ENCODE data around the gene ZNF528. TPM values are rescaled to one million over a fixed set of nuclear protein-coding genes. Genes with fewer than 3 reads are reported as not detected.

ZNF528 gene
- 10 to 100 TPM; 27.4 to 29.6 (median 29.6) TPM for polyA plus RNA-seq (ENCODE audit: insufficient read length in 3 of 3)

DNA sequence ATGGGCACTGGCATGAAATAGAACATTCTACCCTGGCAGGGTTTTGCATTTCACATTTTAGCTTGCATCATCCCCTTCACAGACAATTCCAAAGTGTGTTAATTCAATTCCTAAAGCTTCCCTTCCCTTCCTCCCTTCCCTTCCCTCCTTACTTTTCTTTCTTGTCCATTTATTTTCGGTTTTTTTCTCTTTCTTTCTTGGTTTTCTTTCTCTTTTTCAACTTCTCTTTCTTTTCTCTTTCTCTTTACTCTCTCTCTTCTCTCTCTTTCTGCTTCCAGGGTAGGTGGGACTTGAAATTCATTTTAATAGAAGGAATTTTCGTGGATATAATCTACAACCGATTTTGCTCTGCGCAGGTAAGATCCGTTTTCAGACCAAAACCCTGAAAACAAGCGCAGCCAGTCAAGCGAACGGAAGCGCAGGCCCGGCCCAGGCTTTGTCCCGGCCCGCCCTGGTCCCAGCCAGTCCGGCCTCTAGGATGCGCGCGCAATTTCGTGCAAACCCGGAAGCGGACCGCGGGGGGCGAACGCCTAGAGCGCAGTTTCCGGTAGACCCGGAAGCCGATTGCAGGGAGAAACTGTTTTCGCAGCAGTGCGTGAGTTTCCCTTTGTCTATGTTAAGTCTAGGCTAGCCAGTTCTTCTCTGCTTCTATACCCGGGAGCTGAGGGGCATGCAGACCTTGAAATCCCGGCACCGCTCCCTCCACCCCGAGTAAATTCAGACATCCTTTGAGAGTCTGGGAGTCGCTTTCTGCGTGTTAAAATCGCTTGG lies at the start of gene ZNF528:
TSS of gene ZNF528 (plus strand) at position 540 of the 771 bp plus-strand sequence. CDS start 4,165 bp downstream, outside the sequence.
- peak; percentile 76 to 95 (median 89) for DNase-seq (ENCODE audit: low read depth in 3 of 3, low spot score in 2 of 3)

DNA sequence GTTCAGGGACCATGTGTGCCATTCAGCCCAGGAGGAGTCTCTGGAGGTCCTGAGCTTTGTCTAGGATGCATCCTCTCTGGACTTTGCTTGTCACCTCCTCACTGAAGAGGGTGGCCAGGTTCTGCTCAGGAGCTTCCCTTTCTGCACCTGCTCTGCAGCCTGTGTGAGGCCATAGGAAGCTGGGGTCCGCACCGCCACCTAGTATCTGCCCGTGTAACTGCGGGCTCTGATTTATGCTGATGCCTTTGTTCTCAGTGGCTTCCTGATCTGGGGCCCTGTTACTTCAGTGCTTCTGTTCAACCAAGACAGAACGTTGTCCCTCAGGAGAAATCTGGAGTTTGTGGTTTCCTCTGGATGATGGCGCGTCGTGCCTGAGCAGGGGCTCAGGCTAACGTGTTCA lies 46.1 kb upstream of the ZNF528 start:
- DNase-seq (ENCODE audit: low read depth in 3 of 3, low spot score in 2 of 3) = no peak

DNA sequence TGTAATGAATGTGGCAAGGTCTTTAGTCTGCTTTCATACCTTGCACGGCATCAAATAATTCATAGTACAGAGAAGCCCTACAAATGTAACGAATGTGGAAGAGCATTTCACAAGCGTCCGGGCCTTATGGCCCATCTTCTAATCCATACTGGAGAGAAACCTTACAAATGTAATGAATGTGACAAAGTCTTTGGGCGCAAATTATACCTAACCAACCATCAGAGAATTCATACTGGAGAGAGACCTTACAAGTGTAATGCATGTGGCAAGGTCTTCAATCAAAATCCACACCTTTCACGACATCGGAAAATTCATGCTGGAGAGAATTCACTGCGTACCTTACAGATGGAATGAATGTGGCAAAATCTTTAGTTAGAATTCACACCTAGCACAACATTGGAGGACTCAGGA lies 31.2 kb upstream of the ZNF528 start:
- no peak for DNase-seq (ENCODE audit: low read depth in 3 of 3, low spot score in 2 of 3)

DNA sequence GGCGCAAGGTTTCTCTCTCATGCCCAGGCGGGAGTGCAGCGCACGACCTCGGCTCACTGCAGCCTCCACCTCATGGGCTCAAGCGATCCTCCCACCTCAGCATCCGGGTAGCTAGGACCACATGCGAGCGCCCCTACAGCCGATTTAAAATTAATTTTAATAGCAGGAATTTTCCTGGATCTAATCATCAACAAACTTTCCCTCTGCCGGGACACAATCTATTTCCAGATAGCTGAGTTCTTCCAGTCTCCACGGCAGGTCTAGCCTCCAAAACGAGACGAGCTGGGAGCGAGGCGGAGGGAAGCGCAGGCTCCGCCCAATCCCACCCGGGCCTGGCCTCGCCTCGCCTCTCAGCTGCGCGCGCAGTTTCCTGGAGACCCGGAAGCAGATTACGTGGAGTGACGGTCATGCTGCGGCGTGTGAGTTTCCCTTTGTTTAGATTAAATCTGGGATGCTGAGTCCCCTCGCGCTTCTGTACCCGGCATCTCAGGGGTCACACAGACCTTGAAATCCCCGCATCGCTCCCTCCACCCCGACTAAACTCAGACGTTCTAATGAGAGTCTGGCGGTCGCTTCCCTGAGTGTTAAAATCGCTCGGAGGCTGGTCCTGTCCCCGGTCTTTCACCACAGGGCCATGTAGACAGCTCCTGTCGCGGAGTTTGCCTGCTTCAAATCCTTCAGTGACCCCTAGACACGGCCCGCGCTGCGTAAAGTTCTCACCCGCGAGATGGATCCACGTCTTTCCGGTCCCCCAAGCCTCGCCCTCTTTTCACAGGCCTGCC lies 27.9 kb upstream of the ZNF528 start, which contains the start of gene ZNF880:
TSS of gene ZNF880 (plus strand) at position 365 of the 782 bp plus-strand sequence. CDS start at position 408, 43 bp downstream.
- DNase-seq (ENCODE audit: low read depth in 3 of 3, low spot score in 2 of 3) = peak; percentile 88 to 94 (median 90)

DNA sequence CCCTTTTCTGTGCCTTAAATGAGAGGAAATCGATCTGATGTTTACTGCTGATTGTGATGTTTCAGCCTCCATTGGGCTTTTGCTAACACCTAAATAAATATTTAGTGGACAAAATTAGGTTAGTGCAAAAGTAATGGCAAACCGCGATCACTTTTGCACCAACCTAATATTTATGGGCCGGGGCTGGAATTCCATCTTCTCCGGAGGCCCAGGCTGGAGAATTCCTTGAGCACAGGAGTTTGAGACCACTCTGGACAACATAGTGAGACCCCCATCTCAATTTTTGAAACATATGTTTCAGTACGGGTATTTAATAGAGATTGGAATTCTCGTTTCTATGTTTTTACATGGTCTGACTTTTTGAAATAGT lies 27.3 kb upstream of the ZNF528 start:
- DNase-seq (ENCODE audit: low read depth in 3 of 3, low spot score in 2 of 3) = no peak

DNA sequence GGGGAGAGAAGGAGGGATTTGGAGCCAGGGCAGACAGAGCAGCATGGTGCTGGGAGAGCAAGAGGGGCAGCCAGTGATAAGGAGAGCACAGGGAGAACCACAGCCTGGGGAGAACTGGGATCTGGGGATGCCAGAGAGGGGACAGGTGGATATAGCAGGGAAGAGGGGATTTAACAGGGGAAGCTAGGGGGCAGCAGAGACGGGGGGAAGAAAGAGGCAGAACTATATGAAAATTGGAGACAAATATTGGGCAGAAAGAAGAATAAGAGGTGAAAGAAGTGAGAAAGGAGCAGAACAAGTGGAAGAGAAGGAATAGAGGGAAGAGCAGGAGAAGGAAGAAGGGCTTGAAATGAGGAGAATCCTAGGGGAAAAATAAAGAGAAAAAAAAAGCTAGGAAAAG lies 6.5 kb upstream of the ZNF528 start:
- no peak for DNase-seq (ENCODE audit: low read depth in 3 of 3, low spot score in 2 of 3)

DNA sequence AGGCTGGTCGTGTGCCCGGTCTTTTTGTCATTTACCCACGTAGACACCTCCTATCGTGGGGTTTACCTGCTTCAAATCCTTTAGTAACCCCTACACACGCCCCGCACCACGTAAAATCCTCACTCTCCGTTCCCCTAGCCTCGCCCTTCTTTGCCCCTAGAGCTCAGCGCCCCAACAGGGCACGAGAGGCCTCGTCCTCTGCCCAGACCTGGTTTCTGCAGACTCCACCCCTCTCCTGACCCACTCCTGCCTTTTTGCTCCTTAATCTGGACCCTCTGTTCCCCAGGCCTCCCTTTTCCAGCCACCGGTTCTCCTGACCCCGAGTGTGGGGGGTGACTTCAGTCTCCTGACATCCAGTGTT lies 412 bp downstream of the ZNF528 start:
- no peak for DNase-seq (ENCODE audit: low read depth in 3 of 3, low spot score in 2 of 3)

DNA sequence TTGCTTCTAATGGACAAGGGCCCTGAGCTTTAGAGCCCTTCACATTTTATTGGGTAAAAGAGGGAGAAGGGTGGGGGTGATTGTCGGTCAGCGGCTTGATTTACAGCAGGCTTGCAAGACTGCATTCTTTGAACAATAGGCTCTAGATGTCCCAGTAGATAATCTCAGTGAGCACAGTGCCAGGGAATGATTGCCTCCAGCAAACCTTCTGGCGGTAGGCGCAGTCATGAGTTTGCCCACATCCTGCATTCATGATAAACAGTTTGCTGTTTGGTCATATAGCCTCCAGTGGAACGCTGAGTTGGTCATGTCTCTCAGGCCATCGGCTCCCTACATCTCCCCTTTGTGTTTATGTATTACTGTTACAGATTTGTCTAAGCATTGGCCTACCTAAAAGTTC lies 12.6 kb downstream of the ZNF528 start:
- no peak for DNase-seq (ENCODE audit: low read depth in 3 of 3, low spot score in 2 of 3)

DNA sequence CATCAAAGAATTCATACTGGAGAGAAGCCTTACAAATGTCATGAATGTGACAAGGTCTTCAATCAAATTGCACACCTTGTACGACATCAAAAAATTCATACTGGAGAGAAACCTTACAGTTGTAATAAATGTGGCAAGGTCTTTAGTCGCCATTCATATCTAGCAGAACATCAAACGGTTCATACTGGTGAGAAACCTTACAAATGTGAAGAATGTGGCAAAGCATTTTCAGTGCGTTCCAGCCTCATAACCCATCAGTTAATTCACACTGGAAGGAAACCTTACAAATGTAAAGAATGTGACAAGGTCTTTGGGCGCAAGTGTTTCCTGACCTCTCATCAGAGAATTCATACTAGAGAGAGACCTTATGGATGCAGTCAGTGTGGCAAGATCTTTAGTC lies 18.1 kb downstream of the ZNF528 start:
- DNase-seq (ENCODE audit: low read depth in 3 of 3, low spot score in 2 of 3) = no peak

DNA sequence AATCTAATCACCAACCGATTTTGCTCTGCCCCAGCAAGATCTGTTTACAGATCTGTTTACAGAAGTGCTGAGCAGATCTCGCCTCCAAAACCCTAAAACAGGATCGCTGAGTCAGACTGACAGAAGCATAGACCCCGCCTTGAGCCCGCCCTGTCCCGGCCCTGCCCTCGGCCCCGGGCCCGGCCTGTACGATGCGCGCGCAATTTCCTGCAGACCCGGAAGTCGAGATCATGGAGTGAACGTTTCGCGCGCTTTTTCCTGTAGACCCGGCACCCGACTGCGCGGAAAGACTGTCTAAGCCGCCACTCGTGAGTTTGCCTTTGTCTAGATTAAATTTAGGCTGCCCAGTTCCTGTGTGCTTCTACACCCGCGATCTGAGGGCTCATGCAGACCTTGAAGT lies 31.3 kb downstream of the ZNF528 start, which contains the start of gene ZNF534:
TSS of gene ZNF534 (plus strand) at position 212 of the 400 bp plus-strand sequence. CDS start 2,327 bp downstream, outside the sequence.
- no peak for DNase-seq (ENCODE audit: low read depth in 3 of 3, low spot score in 2 of 3)

DNA sequence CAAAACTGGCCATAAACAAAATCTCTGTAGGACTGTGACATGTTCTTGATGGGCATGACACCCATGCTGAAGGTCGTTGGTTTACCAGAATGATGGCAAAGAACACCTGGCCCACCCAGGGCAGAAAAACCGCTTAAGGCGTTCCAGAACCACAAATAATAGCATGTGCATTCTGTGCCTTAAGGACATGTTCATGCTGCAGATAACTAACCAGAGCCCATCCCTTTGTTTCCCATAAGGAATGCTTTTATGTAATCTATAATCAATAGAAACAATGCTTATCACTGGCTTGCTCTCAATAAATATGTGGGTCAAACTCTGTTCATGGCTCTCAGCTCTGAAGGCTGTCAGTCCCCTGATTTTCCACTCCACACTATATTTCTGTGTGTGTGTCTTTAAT lies 44.5 kb downstream of the ZNF528 start:
- no peak for DNase-seq (ENCODE audit: low read depth in 3 of 3, low spot score in 2 of 3)

DNA sequence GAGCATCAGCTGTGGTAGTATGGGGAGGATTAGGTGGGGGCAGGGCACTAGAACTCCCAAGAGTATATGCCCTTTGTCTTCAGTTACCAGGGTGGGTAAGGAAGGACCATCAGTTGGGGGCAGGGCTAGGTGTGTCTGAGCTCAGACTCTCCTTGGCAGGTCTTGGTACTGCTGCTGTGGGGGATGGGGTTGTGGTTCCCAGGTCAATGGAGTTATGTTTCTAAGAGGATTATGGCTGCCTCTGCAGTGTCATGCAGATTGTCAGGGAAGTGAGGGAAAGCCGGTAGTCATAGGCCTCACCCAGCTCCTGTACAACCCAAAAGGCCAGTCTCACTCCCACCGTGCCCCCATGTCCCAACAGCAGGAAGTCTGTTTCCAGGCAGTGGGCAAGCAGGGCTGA lies 46.9 kb downstream of the ZNF528 start:
- no peak for DNase-seq (ENCODE audit: low read depth in 3 of 3, low spot score in 2 of 3)

DNA sequence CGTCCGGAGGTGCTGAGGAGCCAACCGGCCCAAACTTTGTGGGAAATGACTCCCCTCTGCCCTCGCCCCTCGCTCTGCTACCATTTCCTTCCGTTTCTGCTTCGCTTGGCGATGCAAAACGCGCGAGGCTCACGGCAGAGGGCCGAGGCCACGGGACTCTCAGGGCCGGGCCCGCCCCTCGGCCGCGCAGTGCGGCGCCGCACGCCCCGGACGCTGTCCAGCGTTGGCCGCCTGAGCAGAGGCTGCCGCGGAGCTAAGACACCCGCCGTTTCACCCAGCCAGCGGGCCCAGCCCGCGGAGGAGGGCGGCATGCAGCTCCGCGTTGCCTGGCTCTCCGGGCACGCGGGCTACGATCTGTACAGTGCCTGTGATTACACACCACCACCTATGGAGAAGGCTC lies 53.6 kb downstream of the ZNF528 start:
- DNase-seq (ENCODE audit: low read depth in 3 of 3, low spot score in 2 of 3) = no peak

DNA sequence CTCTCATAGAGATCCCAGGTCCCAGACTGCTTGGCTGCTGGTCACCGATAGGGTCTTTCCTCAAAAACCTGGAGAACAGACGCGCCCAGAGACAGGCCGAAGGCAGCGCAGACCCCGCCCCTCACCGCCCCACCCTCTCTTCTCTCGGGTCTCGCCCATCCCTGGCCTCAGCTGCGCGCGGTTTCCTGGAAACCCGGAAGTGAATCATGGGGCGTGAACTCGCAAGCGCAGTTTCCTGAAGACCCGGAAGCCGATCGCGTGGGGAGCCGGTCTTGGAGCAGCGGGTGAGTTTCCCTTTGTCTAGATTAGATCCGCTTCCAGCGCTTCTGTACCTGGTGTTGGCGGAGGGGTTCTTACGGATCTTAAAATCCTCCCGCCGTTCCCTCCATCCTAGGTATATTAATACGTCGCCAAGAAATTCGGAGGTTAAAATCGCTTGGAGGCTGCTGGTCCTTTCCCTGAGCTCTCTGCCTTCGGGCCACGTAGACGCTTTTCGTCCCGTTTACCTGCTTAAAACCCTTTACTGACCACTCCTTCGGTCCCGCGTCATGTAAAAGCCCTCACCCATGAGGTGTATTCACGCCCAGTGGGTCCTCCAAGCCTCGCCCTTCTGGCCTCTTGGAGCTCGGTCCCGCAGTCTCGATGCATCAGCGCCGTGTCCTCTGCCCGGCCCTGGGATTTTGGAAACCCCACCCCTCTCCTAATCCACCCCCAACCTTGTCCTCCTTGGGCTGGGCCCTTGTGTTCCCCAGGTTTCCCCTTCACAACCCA lies 55.9 kb downstream of the ZNF528 start, which contains the start of gene ZNF578:
TSS of gene ZNF578 (plus strand) at position 230 of the 771 bp plus-strand sequence. CDS start 48,293 bp downstream, outside the sequence.
- peak; percentile 56 to 84 (median 68) for DNase-seq (ENCODE audit: low read depth in 3 of 3, low spot score in 2 of 3)

DNA sequence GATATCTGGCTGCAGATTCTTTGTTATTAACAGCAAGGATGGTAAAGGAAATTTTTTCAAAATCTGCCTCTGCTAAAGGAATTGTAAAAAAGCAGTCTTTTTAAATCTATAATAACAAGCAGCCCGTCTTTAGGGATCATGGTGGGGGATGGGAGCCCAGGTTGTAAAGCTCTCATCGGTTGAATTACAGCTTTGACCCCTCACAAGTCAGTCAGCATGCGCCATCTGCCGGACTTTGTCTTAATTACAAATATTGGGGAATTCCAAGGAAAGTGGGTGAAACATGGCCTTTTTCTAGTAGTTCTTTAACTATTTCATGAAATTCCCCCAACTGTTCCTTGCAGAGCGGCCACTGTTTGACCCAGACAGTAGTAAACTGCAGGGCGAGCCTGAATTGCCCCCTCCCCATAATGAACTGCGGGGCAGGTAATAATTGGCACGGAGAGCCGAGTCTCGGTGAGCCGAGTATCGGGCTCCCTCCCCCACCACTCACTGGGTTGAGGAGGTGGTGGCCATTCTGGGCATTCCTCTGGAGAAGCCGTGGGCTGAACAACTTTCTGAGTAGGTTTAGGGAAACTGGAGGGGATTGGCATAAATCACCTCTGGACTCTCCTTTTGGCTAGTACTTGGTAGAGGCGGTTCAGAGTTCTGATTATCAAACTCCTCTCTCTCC lies 67.3 kb downstream of the ZNF528 start:
- no peak for DNase-seq (ENCODE audit: low read depth in 3 of 3, low spot score in 2 of 3)

Other genes with a start within 250 kb of the ZNF528 start
- 10 to 100 TPM; 17.2 to 21.4 (median 18.2) TPM for gene ZNF836, start 226.2 kb upstream of the ZNF528 start, polyA plus RNA-seq (ENCODE audit: insufficient read length in 3 of 3)
- gene PPP2R1A, start 207.8 kb upstream of the ZNF528 start, polyA plus RNA-seq (ENCODE audit: insufficient read length in 3 of 3) = 100 to 1,000 TPM; 423 to 502 (median 490) TPM
- 10 to 100 TPM; 19.7 to 25.0 (median 23.5) TPM for gene ZNF766, start 128.3 kb upstream of the ZNF528 start, polyA plus RNA-seq (ENCODE audit: insufficient read length in 3 of 3)
- gene ZNF480, start 100.7 kb upstream of the ZNF528 start, polyA plus RNA-seq (ENCODE audit: insufficient read length in 3 of 3) = 10 to 100 TPM; 16.5 to 20.5 (median 18.8) TPM
- 10 to 100 TPM; 13.4 to 14.0 (median 13.7) TPM for gene ZNF610, start 61.6 kb upstream of the ZNF528 start, polyA plus RNA-seq (ENCODE audit: insufficient read length in 3 of 3)
- gene ZNF880, start 27.9 kb upstream of the ZNF528 start, polyA plus RNA-seq (ENCODE audit: insufficient read length in 3 of 3) = 10 to 100 TPM; 20.0 to 29.7 (median 21.7) TPM
- gene ZNF534, start 31.3 kb downstream of the ZNF528 start, polyA plus RNA-seq (ENCODE audit: insufficient read length in 3 of 3) = under 1 TPM; 0.57 to 0.62 (median 0.58) TPM
- 1 to 10 TPM; 5.6 to 7.9 (median 6.8) TPM for gene ZNF578, start 55.7 kb downstream of the ZNF528 start, polyA plus RNA-seq (ENCODE audit: insufficient read length in 3 of 3)
- 10 to 100 TPM in 2 of 3 donors, 1 to 10 TPM in 1; 9.0 to 11.1 (median 10.7) TPM for gene ZNF808, start 129.8 kb downstream of the ZNF528 start, polyA plus RNA-seq (ENCODE audit: insufficient read length in 3 of 3)
- gene ZNF701, start 172.4 kb downstream of the ZNF528 start, polyA plus RNA-seq (ENCODE audit: insufficient read length in 3 of 3) = 10 to 100 TPM; 13.9 to 17.9 (median 16.5) TPM
- 10 to 100 TPM; 68.0 to 80.3 (median 69.9) TPM for gene ZNF83, start 240.5 kb downstream of the ZNF528 start, polyA plus RNA-seq (ENCODE audit: insufficient read length in 3 of 3)

All from right renal cortex interstitium (tissue), 3 donors.